ENCODE data around the gene C9orf78. TPM values are rescaled to one million over a fixed set of nuclear protein-coding genes. Genes with fewer than 3 reads are reported as not detected.
"Not testable (repeated sequence)": the region's sequence is repeated elsewhere in the genome, so short reads cannot be mapped to it uniquely, and the experiment has no call there.

Gene C9orf78
- total RNA-seq, 1 donor = 32.4 TPM

- peak within 1 kb of the TSS; percentile 78 for H3K4me3 ChIP-seq (ENCODE audit: low read depth, low read length)
- TF ChIP-seq, protein P1, sequence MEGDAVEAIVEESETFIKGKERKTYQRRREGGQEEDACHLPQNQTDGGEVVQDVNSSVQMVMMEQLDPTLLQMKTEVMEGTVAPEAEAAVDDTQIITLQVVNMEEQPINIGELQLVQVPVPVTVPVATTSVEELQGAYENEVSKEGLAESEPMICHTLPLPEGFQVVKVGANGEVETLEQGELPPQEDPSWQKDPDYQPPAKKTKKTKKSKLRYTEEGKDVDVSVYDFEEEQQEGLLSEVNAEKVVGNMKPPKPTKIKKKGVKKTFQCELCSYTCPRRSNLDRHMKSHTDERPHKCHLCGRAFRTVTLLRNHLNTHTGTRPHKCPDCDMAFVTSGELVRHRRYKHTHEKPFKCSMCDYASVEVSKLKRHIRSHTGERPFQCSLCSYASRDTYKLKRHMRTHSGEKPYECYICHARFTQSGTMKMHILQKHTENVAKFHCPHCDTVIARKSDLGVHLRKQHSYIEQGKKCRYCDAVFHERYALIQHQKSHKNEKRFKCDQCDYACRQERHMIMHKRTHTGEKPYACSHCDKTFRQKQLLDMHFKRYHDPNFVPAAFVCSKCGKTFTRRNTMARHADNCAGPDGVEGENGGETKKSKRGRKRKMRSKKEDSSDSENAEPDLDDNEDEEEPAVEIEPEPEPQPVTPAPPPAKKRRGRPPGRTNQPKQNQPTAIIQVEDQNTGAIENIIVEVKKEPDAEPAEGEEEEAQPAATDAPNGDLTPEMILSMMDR (IDR thresholded peaks at IDR 0.05; ENCODE audit: insufficient read depth, low read depth, low read length) = no peak
- DNase-seq (ENCODE audit: low read depth) = peak; percentile 95
These were observed 32.0 kb downstream of the C9orf78 start, which contains the start of gene TOR1B for GRCh38 chr9:129802833-129803675. TOR1B (plus strand) TSS chr9:129803184; CDS start chr9:129803213, 29 bp downstream.

GRCh38 chr9:129801504-129801903 lies 33.6 kb downstream of the C9orf78 start:
- no peak for DNase-seq (ENCODE audit: low read depth)
- no peak overlapping the region for H3K4me3 ChIP-seq (ENCODE audit: low read depth, low read length)
- TF ChIP-seq, protein P1 (IDR thresholded peaks at IDR 0.05; ENCODE audit: insufficient read depth, low read depth, low read length) = no peak

DNA sequence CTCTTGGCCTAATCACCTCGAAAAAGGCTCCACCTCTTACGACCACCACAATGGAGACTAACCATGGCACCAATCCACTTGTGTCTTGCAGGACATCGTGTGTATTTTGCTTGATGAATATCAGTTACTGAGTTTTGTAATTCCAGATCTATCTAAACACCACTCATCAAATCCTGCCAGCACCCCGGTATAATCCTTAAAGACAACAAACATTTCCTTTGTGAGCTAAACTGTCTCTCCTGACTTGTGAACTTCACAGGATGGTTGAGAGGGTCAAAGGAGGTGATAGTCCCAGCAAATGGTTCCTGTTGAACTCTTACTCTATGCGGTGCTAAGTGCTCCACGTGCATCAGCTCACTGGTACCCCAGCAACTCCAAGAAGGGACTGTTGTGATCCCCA lies 36.1 kb downstream of the C9orf78 start:
- no peak for DNase-seq (ENCODE audit: low read depth)
- no peak overlapping the region for H3K4me3 ChIP-seq (ENCODE audit: low read depth, low read length)
- TF ChIP-seq, protein P1 (IDR thresholded peaks at IDR 0.05; ENCODE audit: insufficient read depth, low read depth, low read length) = no peak

- not testable (repeated sequence) for H3K4me3 ChIP-seq (ENCODE audit: low read depth, low read length); DNase-seq (ENCODE audit: low read depth)
These were observed 39.0 kb downstream of the C9orf78 start for GRCh38 chr9:129796029-129796428.

DNA sequence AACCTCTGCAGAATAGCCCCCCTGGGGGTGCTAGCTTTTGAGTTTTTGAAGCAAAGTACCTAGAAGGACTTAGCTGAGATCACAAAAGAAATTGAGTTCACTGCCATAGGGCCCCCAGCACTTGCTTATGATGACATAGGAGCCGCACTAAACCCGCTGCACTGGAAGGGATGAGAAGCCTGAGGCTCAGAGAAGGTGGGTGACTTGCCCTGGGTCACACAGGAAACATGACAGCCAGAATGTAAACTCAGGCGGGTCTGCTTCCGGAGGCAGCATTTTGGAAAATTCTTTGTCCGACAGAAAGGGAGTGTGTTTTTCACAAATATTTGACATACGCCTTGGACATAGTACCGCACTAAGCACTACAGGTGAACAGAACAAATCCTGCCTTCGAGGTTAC lies 40.5 kb downstream of the C9orf78 start:
- DNase-seq (ENCODE audit: low read depth) = no peak
- H3K4me3 ChIP-seq (ENCODE audit: low read depth, low read length) = no peak overlapping the region
- TF ChIP-seq, protein P1 (IDR thresholded peaks at IDR 0.05; ENCODE audit: insufficient read depth, low read depth, low read length) = no peak

DNA sequence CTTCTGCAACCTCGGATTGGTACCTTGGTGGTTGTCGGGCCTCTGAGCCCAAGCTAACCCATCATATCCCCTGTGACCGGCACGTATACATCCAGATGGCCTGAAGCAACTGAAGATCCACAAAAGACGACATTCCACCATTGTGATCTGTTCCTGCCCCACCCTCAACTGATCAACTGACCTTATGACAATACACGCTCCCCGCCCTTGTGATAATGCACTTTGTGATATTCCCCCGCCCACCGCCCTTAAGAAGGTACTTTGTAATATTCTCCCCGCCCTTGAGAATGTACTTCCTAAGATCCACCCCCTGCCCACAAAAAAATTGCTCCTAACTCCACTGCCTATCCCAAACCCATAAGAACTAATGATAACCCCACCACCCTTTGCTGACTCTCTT lies 48.6 kb downstream of the C9orf78 start:
- DNase-seq (ENCODE audit: low read depth) = no peak
- no peak overlapping the region for H3K4me3 ChIP-seq (ENCODE audit: low read depth, low read length)
- TF ChIP-seq, protein P1 (IDR thresholded peaks at IDR 0.05; ENCODE audit: insufficient read depth, low read depth, low read length) = no peak

GRCh38 chr9:129785866-129786265 lies 49.2 kb downstream of the C9orf78 start:
- no peak for DNase-seq (ENCODE audit: low read depth)
- H3K4me3 ChIP-seq (ENCODE audit: low read depth, low read length) = no peak overlapping the region
- TF ChIP-seq, protein P1 (IDR thresholded peaks at IDR 0.05; ENCODE audit: insufficient read depth, low read depth, low read length) = no peak

- not testable (repeated sequence) for H3K4me3 ChIP-seq (ENCODE audit: low read depth, low read length); DNase-seq (ENCODE audit: low read depth)
These were observed 50.1 kb downstream of the C9orf78 start for GRCh38 chr9:129784970-129785369.
